ENCODE measurements around the gene BCAS2. TPM values are rescaled to one million over a fixed set of nuclear protein-coding genes. Genes with fewer than 3 reads are reported as not detected.

Gene BCAS2
- total and polyA plus RNA-seq, 2 experiments from 2014 or later: 53.5 to 58.0 TPM

DNA sequence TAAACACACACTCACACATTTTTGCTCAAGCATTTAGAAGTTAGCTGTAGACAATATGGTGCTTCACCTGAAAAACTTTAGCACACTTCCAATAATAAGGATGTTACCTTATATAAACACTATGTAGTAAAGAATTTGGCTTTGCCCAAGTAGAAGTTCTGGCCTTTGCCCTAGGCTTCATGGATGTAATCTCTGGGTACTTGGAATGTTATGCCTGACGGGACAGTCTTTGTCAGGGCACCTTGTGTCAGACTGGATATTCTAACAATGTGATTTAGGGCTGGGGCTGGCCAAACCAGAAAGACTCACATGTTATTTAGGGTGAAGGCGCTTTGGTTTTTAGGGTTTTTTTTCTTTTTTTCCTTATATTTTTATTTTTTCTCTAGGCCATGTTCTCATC lies 35.6 kb downstream of the BCAS2 start:
- TF ChIP-seq, protein P1, sequence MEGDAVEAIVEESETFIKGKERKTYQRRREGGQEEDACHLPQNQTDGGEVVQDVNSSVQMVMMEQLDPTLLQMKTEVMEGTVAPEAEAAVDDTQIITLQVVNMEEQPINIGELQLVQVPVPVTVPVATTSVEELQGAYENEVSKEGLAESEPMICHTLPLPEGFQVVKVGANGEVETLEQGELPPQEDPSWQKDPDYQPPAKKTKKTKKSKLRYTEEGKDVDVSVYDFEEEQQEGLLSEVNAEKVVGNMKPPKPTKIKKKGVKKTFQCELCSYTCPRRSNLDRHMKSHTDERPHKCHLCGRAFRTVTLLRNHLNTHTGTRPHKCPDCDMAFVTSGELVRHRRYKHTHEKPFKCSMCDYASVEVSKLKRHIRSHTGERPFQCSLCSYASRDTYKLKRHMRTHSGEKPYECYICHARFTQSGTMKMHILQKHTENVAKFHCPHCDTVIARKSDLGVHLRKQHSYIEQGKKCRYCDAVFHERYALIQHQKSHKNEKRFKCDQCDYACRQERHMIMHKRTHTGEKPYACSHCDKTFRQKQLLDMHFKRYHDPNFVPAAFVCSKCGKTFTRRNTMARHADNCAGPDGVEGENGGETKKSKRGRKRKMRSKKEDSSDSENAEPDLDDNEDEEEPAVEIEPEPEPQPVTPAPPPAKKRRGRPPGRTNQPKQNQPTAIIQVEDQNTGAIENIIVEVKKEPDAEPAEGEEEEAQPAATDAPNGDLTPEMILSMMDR (IDR thresholded peaks at IDR 0.05; ENCODE audit: poor library complexity): no peak
- TF ChIP-seq EZH2phosphoT487 (IDR thresholded peaks at IDR 0.05; ENCODE audit: low read depth, severe bottlenecking, unreplicated experiment) (no peak), EZH2 (IDR thresholded peaks at IDR 0.05; ENCODE audit: borderline replicate concordance) (no peak)
- no peaks in the 10 kb centered on the region for H3K27me3 ChIP-seq
- H3K4me3 ChIP-seq: no peak overlapping the region
- no peaks in the 10 kb centered on the region for H3K36me3 ChIP-seq (replicated peaks; ENCODE audit: insufficient read depth, low read depth)
- no peaks in the 10 kb centered on the region for H3K9me2 ChIP-seq (replicated peaks; ENCODE audit: insufficient read depth)
- 78% methylated on average over 2 of the region's 2 CpGs for WGBS (ENCODE audit: low lambda C conversion rate, missing lambda C conversion rate)
- no peaks in the 10 kb centered on the region for H3K4me1 ChIP-seq (ENCODE audit: insufficient read depth)
- H2AFZ ChIP-seq: no peak overlapping the region
- H4K20me1 ChIP-seq (ENCODE audit: insufficient read depth, poor library complexity, severe bottlenecking): no peaks in the 10 kb centered on the region
- no peak overlapping the region for H3K27ac ChIP-seq
- H3K79me2 ChIP-seq: no peaks in the 10 kb centered on the region
- no peak for DNase-seq (ENCODE audit: low spot score)
- no peak overlapping the region for H3K4me2 ChIP-seq
- H3K9me3 ChIP-seq (ENCODE audit: low read depth): no peaks in the 10 kb centered on the region

DNA sequence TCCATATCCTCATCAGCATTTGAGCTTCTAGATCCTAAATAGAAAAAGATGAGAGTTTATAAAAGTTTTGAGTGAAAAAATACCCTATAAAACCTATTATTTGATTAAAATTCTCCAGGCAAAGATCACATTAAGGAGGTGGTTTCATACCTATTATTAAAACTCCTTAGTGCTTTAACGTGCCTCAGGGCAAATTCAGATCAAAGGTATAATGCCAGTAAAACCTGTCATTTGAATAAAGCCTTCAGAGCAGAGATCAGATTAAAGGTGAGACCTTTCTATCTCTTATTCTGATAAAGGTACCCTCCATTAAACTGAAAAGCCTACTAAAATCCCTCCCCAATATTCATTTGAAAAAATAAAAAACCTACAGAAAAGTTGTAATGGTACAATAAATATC lies 36.1 kb downstream of the BCAS2 start:
- Histone ChIP-seq H3K4me2 (no peak overlapping the region), H3K9me3 (ENCODE audit: low read depth) (no peaks in the 10 kb centered on the region), H3K9me2 (replicated peaks; ENCODE audit: insufficient read depth) (no peaks in the 10 kb centered on the region), H3K27me3 (no peaks in the 10 kb centered on the region), H3K4me1 (ENCODE audit: insufficient read depth) (no peaks in the 10 kb centered on the region), H2AFZ (no peak overlapping the region), H4K20me1 (ENCODE audit: insufficient read depth, poor library complexity, severe bottlenecking) (no peaks in the 10 kb centered on the region), H3K79me2 (no peaks in the 10 kb centered on the region), H3K4me3 (no peak overlapping the region), H3K27ac (no peak overlapping the region), H3K36me3 (replicated peaks; ENCODE audit: insufficient read depth, low read depth) (no peaks in the 10 kb centered on the region)
- DNase-seq (ENCODE audit: low spot score): no peak
- TF ChIP-seq, protein P1 (IDR thresholded peaks at IDR 0.05; ENCODE audit: poor library complexity): no peak
- no peak for TF ChIP-seq EZH2phosphoT487 (IDR thresholded peaks at IDR 0.05; ENCODE audit: low read depth, severe bottlenecking, unreplicated experiment)
- TF ChIP-seq EZH2 (IDR thresholded peaks at IDR 0.05; ENCODE audit: borderline replicate concordance): no peak
- WGBS (ENCODE audit: low lambda C conversion rate, missing lambda C conversion rate): 63% methylated on average over 1 of the region's 1 CpG

DNA sequence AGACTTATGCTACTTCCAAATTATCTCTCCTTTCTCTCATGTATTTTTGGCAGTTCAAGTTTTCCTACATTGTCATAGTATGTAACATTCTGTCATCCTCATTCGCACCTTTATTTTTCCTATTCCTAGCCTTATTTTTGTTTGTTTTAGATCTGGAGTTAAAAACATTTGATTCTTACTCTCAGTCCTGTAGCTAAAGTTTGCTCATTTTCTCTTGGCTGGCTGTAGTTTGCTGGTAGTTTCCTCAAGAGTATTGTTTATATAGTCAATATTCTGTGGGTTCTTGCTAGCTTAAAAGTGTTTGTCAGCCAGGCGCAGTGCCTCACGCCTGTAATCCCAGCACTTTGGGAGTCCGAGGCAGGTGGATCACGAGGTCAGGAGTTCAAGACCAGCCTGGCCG lies 40.6 kb downstream of the BCAS2 start:
- H3K4me2 ChIP-seq: no peak overlapping the region
- no peak for DNase-seq (ENCODE audit: low spot score)
- no peak overlapping the region for H3K4me3 ChIP-seq
- no peaks in the 10 kb centered on the region for H3K4me1 ChIP-seq (ENCODE audit: insufficient read depth)
- no peaks in the 10 kb centered on the region for H3K9me2 ChIP-seq (replicated peaks; ENCODE audit: insufficient read depth)
- no peaks in the 10 kb centered on the region for H3K79me2 ChIP-seq
- H2AFZ ChIP-seq: no peak overlapping the region
- no peak overlapping the region for H3K27ac ChIP-seq
- no peaks in the 10 kb centered on the region for H3K27me3 ChIP-seq
- no peaks in the 10 kb centered on the region for H3K9me3 ChIP-seq (ENCODE audit: low read depth)
- no peaks in the 10 kb centered on the region for H3K36me3 ChIP-seq (replicated peaks; ENCODE audit: insufficient read depth, low read depth)
- whole genome bisulfite sequencing (ENCODE audit: low lambda C conversion rate, missing lambda C conversion rate): 68% methylated on average over 6 of the region's 6 CpGs
- TF ChIP-seq EZH2 (IDR thresholded peaks at IDR 0.05; ENCODE audit: borderline replicate concordance): no peak
- no peak for TF ChIP-seq EZH2phosphoT487 (IDR thresholded peaks at IDR 0.05; ENCODE audit: low read depth, severe bottlenecking, unreplicated experiment)
- TF ChIP-seq, protein P1 (IDR thresholded peaks at IDR 0.05; ENCODE audit: poor library complexity): no peak
- H4K20me1 ChIP-seq (ENCODE audit: insufficient read depth, poor library complexity, severe bottlenecking): no peaks in the 10 kb centered on the region

DNA sequence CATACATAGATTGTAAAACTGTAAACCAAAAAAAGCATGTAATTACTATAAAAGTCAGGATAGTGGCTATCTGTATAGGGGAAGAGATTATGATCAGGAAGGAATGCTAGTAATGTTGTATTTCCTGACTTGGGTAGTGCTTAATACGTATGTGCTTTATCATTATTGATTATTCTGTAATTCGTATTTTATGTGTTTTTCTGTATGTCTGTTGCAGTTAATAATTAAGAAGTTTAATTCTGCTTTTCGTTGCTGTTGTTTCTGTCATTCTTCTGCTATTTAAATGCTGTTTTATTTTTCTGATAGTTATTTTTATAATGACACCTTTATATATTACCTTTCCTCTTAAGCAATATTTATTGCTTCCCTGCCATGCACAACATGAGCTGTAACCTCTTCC lies 41.1 kb downstream of the BCAS2 start:
- no peak overlapping the region for H2AFZ ChIP-seq
- no peaks in the 10 kb centered on the region for H4K20me1 ChIP-seq (ENCODE audit: insufficient read depth, poor library complexity, severe bottlenecking)
- 50% methylated on average over 3 of the region's 3 CpGs for WGBS (ENCODE audit: low lambda C conversion rate, missing lambda C conversion rate)
- no peak for DNase-seq (ENCODE audit: low spot score)
- no peak for TF ChIP-seq EZH2phosphoT487 (IDR thresholded peaks at IDR 0.05; ENCODE audit: low read depth, severe bottlenecking, unreplicated experiment)
- TF ChIP-seq EZH2 (IDR thresholded peaks at IDR 0.05; ENCODE audit: borderline replicate concordance): no peak
- TF ChIP-seq, protein P1 (IDR thresholded peaks at IDR 0.05; ENCODE audit: poor library complexity): no peak
- H3K27ac ChIP-seq: no peak overlapping the region
- no peaks in the 10 kb centered on the region for H3K4me1 ChIP-seq (ENCODE audit: insufficient read depth)
- H3K9me3 ChIP-seq (ENCODE audit: low read depth): no peaks in the 10 kb centered on the region
- H3K36me3 ChIP-seq (replicated peaks; ENCODE audit: insufficient read depth, low read depth): no peaks in the 10 kb centered on the region
- no peaks in the 10 kb centered on the region for H3K27me3 ChIP-seq
- no peaks in the 10 kb centered on the region for H3K79me2 ChIP-seq
- H3K4me3 ChIP-seq: no peak overlapping the region
- no peak overlapping the region for H3K4me2 ChIP-seq
- H3K9me2 ChIP-seq (replicated peaks; ENCODE audit: insufficient read depth): no peaks in the 10 kb centered on the region
